Smooth muscle cell (in vitro differentiated cells): ENCODE results near the gene DEFB131B. TPM values are rescaled to one million over a fixed set of nuclear protein-coding genes. Genes with fewer than 3 reads are reported as not detected.

ENCODE experiments used
- DNase-seq: peaks from one replicate; lab custom pipeline; 2025; ENCODE audit not compliant: unreplicated experiment; lab: John Stamatoyannopoulos, UW
- H2AFZ ChIP-seq: fragments of 200-600 bp; sonication (generic); 2 replicates; pipeline ENCODE4 v1.6.0; 2016; ENCODE audit warnings: antibody characterized with exemption, low read depth, mild to moderate bottlenecking
- H3F3A ChIP-seq: fragments of 200-600 bp; sonication (generic); 2 replicates; pipeline ENCODE4 v1.6.0; 2017; ENCODE audit warnings: antibody characterized with exemption, low read depth
- H3K27ac ChIP-seq: fragments of 200-600 bp; sonication (generic); 2 replicates; pipeline ENCODE4 v1.5.1; 2016; ENCODE audit warnings: low read depth, mild to moderate bottlenecking
- H3K27me3 ChIP-seq: fragments of 200-600 bp; sonication (generic); 2 replicates; pipeline ENCODE4 v1.6.1; 2016; ENCODE audit warnings: low read depth, mild to moderate bottlenecking
- H3K36me3 ChIP-seq: fragments of 200-600 bp; sonication (generic); 2 replicates; pipeline ENCODE4 v1.5.1; 2016; ENCODE audit warnings: low read depth
- H3K4me1 ChIP-seq: fragments of 200-600 bp; sonication (generic); 2 replicates; pipeline ENCODE4 v1.5.1; 2016; ENCODE audit warnings: low read depth
- H3K4me2 ChIP-seq: fragments of 200-600 bp; sonication (generic); 2 replicates; pipeline ENCODE4 v1.6.0; 2016; ENCODE audit warnings: mild to moderate bottlenecking
- H3K4me3 ChIP-seq: fragments of 200-600 bp; sonication (generic); 2 replicates; pipeline ENCODE4 v1.5.1; 2016; ENCODE audit warnings: mild to moderate bottlenecking
- H3K79me2 ChIP-seq: fragments of 200-600 bp; sonication (generic); 2 replicates; pipeline ENCODE4 v1.6.0; 2016; ENCODE audit warnings: low read depth, mild to moderate bottlenecking
- H3K9ac ChIP-seq: fragments of 200-600 bp; sonication (generic); 2 replicates; pipeline ENCODE4 v1.6.0; 2016; ENCODE audit warnings: low read depth
- H3K9me3 ChIP-seq: fragments of 200-600 bp; sonication (generic); replicated peaks from 2 replicates; pipeline ENCODE4 v1.5.1; 2016; ENCODE audit warnings: low read depth
- H4K20me1 ChIP-seq: fragments of 200-600 bp; sonication (generic); 2 replicates; pipeline ENCODE4 v1.6.0; 2016; ENCODE audit warnings: low read depth
- CTCF ChIP-seq: fragments of 200-600 bp; sonication (generic); IDR thresholded peaks from 2 replicates; pipeline ENCODE4 v1.5.1; 2017; ENCODE audit warnings: borderline replicate concordance, mild to moderate bottlenecking, antibody characterized with exemption; ENCODE audit not compliant: insufficient read depth, poor library complexity, severe bottlenecking
- WGBS: methylation state at CpG from one replicate; pipeline ENCODE4 v1.1.7; 2016; ENCODE audit warnings: low lambda C conversion rate; 5-methylcytosine and 5-hydroxymethylcytosine counted together
- polyA plus RNA-seq: library from polyadenylated mRNA; unstranded; fragments of >200 nt; fragmentation: Nextera tagmentation; extraction: Ambion mirVana; gene quantifications from 2 replicates; pipeline ENCODE4 v1.2.1, GENCODE V29; 2016
- total RNA-seq: library from RNA; depleted of rRNA; stranded (reverse); fragments of >200 nt; gene quantifications from 2 replicates; pipeline ENCODE4 v1.2.3, GENCODE V29; 2014

The DEFB131B gene
- total and polyA plus RNA-seq, 2 experiments from 2014 or later = not detected

- no peak overlapping the region for H3K9ac ChIP-seq
- no peaks in the 10 kb centered on the region for H3K79me2 ChIP-seq
- H3K4me3 ChIP-seq = no peak overlapping the region
- no peak overlapping the region for H3K27ac ChIP-seq
- no peak overlapping the region for H3K4me2 ChIP-seq
- no peaks in the 10 kb centered on the region for H3F3A ChIP-seq
- no peak for DNase-seq
- H3K4me1 ChIP-seq = no peaks in the 10 kb centered on the region
- TF ChIP-seq CTCF = no peak
- no peak overlapping the region for H2AFZ ChIP-seq
- no peaks in the 10 kb centered on the region for H3K27me3 ChIP-seq
- no peaks in the 10 kb centered on the region for H3K9me3 ChIP-seq
- no peaks in the 10 kb centered on the region for H3K36me3 ChIP-seq
- no peaks in the 10 kb centered on the region for H4K20me1 ChIP-seq
- WGBS = 74% methylated on average over 5 of the region's 5 CpGs
Measured at GRCh38 chr11:71913756-71914526, 35.7 kb downstream of the DEFB131B start.

- Histone ChIP-seq H3K27ac (no peak overlapping the region), H3K4me2 (no peak overlapping the region), H3K27me3 (no peaks in the 10 kb centered on the region), H2AFZ (no peak overlapping the region), H3K4me3 (no peak overlapping the region), H4K20me1 (no peaks in the 10 kb centered on the region), H3K9ac (no peak overlapping the region), H3K36me3 (no peaks in the 10 kb centered on the region), H3K4me1 (no peaks in the 10 kb centered on the region), H3F3A (no peaks in the 10 kb centered on the region), H3K79me2 (no peaks in the 10 kb centered on the region), H3K9me3 (no peaks in the 10 kb centered on the region)
- 89% methylated on average over 7 of the region's 7 CpGs for WGBS
- TF ChIP-seq CTCF = no peak
- no peak for DNase-seq
Measured at GRCh38 chr11:71914617-71915189, 36.5 kb downstream of the DEFB131B start.

GRCh38 chr11:71917646-71918140 is 39.4 kb downstream of the DEFB131B start:
- Histone ChIP-seq H4K20me1 (no peaks in the 10 kb centered on the region), H3K79me2 (no peaks in the 10 kb centered on the region), H3K4me3 (no peak overlapping the region), H3K9me3 (no peaks in the 10 kb centered on the region), H3K27ac (no peak overlapping the region), H3K27me3 (no peaks in the 10 kb centered on the region), H3K4me2 (no peak overlapping the region), H3F3A (no peaks in the 10 kb centered on the region), H3K36me3 (no peaks in the 10 kb centered on the region), H3K9ac (no peak overlapping the region), H2AFZ (no peak overlapping the region), H3K4me1 (no peaks in the 10 kb centered on the region)
- WGBS = 94% methylated on average over 9 of the region's 9 CpGs
- no peak for DNase-seq
- TF ChIP-seq CTCF = no peak
